ENCODE measurements around the gene CLCN4. TPM values are rescaled to one million over a fixed set of nuclear protein-coding genes. Genes with fewer than 3 reads are reported as not detected.

CLCN4 gene
- total RNA-seq: 1 to 10 TPM; 1.2 to 3.9 (median 2.3) TPM

GRCh38 chrX:10156199-10157031, at the start of gene CLCN4:
TSS of gene CLCN4 (plus strand) at chrX:10156975. CDS start at chrX:10185033, 28,058 bp downstream.
- TF ChIP-seq CTCF (IDR thresholded peaks at IDR 0.05): no peak
- DNase-seq (ENCODE audit: low spot score): no peak
- peak; percentile 77 for ATAC-seq (ENCODE audit: low FRiP score)

- no peak for ATAC-seq (ENCODE audit: low FRiP score)
- TF ChIP-seq CTCF (IDR thresholded peaks at IDR 0.05): no peak
- no peak for DNase-seq (ENCODE audit: low spot score)
These were observed 49.3 kb upstream of the CLCN4 start for GRCh38 chrX:10107483-10107882.

GRCh38 chrX:10108288-10108687, 48.5 kb upstream of the CLCN4 start:
- DNase-seq (ENCODE audit: low spot score) (no peak), ATAC-seq (ENCODE audit: low FRiP score) (no peak)
- TF ChIP-seq CTCF (IDR thresholded peaks at IDR 0.05): no peak

- no peak for DNase-seq (ENCODE audit: low spot score)
- TF ChIP-seq CTCF (IDR thresholded peaks at IDR 0.05): no peak
- ATAC-seq (ENCODE audit: low FRiP score): no peak
These were observed 47.1 kb upstream of the CLCN4 start for GRCh38 chrX:10109695-10110094.

- ATAC-seq (ENCODE audit: low FRiP score) (no peak), DNase-seq (ENCODE audit: low spot score) (no peak)
- no peak for TF ChIP-seq CTCF (IDR thresholded peaks at IDR 0.05)
These were observed 46.3 kb upstream of the CLCN4 start for GRCh38 chrX:10110316-10110935.

DNA sequence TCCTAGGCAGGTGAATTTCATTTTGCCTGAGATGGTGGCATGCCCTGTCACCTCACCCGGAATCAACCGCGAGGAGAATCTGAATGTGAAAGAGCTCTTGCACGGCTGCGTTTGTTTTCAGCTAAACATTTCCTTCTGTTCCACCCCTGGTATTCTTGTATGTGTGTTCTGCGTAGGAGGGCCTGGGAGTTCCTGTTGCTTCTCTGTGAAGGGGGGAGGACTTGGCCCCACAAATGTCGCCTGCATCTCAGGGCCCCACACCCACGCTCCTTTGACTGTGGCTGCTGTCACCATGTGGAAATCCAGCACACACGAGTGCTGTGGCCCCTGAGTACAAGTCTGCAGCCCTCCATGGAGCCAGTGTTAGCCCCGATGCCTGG, 45.8 kb upstream of the CLCN4 start:
- DNase-seq (ENCODE audit: low spot score): no peak
- no peak for ATAC-seq (ENCODE audit: low FRiP score)
- no peak for TF ChIP-seq CTCF (IDR thresholded peaks at IDR 0.05)

Measured in omental fat pad (tissue), 4 donors.